ENCODE measurements around the gene OR5D18. TPM values are rescaled to one million over a fixed set of nuclear protein-coding genes. Genes with fewer than 3 reads are reported as not detected.

The OR5D18 gene
- not detected for total RNA-seq

GRCh38 chr11:55819330-55819729 is at the start of gene OR5D18:
TSS of gene OR5D18 (plus strand) at chr11:55819630. CDS start at chr11:55819630, 0 bp downstream.

DNA sequence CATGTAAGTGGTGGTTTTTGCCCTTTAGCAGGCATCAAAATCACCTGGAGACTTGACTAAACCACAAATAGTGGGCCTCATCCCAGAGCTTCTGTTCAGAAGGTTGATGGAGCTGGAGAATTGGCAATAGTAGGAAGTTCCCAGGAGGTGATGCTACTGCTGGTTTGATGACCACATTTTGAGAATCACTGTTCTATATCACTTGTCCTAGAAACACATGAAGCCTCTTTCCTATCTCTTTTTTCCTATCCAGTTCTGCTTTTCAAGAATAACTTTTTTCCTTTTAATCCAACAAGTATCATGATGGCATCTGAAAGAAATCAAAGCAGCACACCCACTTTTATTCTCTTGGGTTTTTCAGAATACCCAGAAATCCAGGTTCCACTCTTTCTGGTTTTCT is 46.3 kb upstream of the OR5D18 start, which contains the start of gene OR5D13:
Gene OR5D13, plus strand, starts transcription at position 301 of the 400 bp plus-strand sequence. Its CDS starts 0 bp downstream, at position 301.

DNA sequence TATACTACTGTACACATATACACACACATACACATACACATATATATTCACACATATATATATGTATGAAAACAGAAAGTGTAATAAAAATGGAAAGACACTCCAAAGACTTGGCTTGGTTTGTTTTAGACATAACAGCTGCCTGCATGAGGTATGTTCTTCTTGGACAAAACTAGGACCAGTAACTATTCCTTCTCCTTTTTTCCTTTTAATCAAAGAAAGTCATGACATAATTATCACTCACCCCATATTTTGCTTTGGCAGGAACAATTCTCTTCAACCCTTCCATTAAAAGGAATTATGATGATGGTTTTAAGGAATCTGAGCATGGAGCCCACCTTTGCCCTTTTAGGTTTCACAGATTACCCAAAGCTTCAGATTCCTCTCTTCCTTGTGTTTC is 24.2 kb upstream of the OR5D18 start, which contains the start of gene OR5D14:
Gene OR5D14, plus strand, starts transcription at position 301 of the 400 bp plus-strand sequence. Its CDS starts 0 bp downstream, at position 301.

DNA sequence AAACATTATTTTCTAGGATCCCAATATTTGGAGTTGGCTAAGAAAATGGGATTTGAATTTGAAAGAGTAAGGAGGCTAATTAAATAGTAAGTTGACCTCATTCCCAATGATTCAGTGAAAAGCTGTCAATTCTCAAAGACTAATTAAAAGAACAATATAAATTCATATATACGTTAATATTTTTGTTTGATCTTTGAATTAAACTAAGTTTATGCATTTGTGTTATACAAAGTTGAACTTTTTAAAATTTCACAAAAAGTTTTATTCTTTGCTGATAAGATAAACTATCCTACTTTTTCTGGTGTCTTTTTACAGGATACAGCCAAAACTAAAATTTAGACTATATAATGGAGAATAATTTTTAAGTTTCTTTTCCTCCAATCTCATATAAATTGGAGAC is 8.4 kb upstream of the OR5D18 start, which contains the start of gene OR5L1:
Gene OR5L1, plus strand, starts transcription at position 301 of the 400 bp plus-strand sequence. CDS start 100 bp downstream, outside the sequence.

GRCh38 chr11:55826919-55827318 is 7.5 kb downstream of the OR5D18 start, which contains the start of gene OR5L2:
TSS of gene OR5L2 (plus strand) at chr11:55827219. CDS start at chr11:55827219, 0 bp downstream.

DNA sequence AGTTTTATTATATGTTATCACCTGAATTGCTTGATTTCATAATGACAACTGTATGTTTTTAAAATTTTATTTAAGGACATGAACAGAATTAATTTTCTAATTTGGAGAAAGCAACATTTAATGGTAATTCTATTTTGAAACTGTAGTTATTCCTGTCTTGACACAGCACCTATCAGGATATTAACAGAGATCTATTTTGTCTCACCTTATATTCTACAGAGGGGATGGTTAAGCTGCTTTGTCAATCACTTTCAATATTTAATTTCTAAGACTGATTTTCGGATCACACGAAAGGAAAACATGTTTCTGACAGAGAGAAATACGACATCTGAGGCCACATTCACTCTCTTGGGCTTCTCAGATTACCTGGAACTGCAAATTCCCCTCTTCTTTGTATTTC is 19.0 kb downstream of the OR5D18 start, which contains the start of gene OR5D16:
Gene OR5D16, plus strand, starts transcription at position 301 of the 400 bp plus-strand sequence. Its CDS starts 0 bp downstream, at position 301.

Other genes with a start within 250 kb of the OR5D18 start
- not detected for gene OR4C16, start 247.5 kb upstream of the OR5D18 start, total RNA-seq
- gene OR4C11, start 212.0 kb upstream of the OR5D18 start, total RNA-seq = not detected
- not detected for gene OR4P4, start 184.5 kb upstream of the OR5D18 start, total RNA-seq
- not detected for gene OR4S2, start 171.3 kb upstream of the OR5D18 start, total RNA-seq
- gene OR4C6, start 157.4 kb upstream of the OR5D18 start, total RNA-seq = not detected
- gene OR5D13, start 46.2 kb upstream of the OR5D18 start, total RNA-seq = not detected
- gene OR5D14, start 24.1 kb upstream of the OR5D18 start, total RNA-seq = not detected
- not detected for gene OR5L1, start 8.3 kb upstream of the OR5D18 start, total RNA-seq
- gene OR5L2, start 7.6 kb downstream of the OR5D18 start, total RNA-seq = not detected
- not detected for gene OR5D16, start 19.1 kb downstream of the OR5D18 start, total RNA-seq
- not detected for gene TRIM51, start 63.7 kb downstream of the OR5D18 start, total RNA-seq
- not detected for gene OR5W2, start 95.0 kb downstream of the OR5D18 start, total RNA-seq
- gene OR5I1, start 116.8 kb downstream of the OR5D18 start, total RNA-seq = not detected
- gene OR10AG1, start 150.3 kb downstream of the OR5D18 start, total RNA-seq = not detected
- not detected for gene OR5F1, start 175.0 kb downstream of the OR5D18 start, total RNA-seq
- not detected for gene OR5AS1, start 208.0 kb downstream of the OR5D18 start, total RNA-seq

Data from activated naive CD4-positive, alpha-beta T cell treated with anti-CD3 and anti-CD28 coated beads, Interleukin-2, amount 10 ng/mL, durations not matched to agents 5 hours and 36 hours (primary cell).